ENCODE data around the gene C1RL. TPM values are rescaled to one million over a fixed set of nuclear protein-coding genes. Genes with fewer than 3 reads are reported as not detected.

The C1RL gene
- total RNA-seq, 2 donors from 2014 or later = 32.5 to 46.4 TPM

- peaks cover 50% of the 10 kb centered on the region for H3K4me1 Mint-ChIP-seq
- Histone ChIP-seq H3K36me3 (ENCODE audit: control insufficient read depth, insufficient read depth, low read length) (no peaks in the 10 kb centered on the region), H3K9me3 (ENCODE audit: control insufficient read depth, low read length) (no peaks in the 10 kb centered on the region), H3K9ac (ENCODE audit: extremely low read depth, low read length, poor library complexity, severe bottlenecking) (no peak overlapping the region), H3K4me1 (ENCODE audit: control insufficient read depth, insufficient read depth, low read length) (peaks cover 14% of the 10 kb centered on the region), H3K27ac (ENCODE audit: low read depth, low read length) (no peak overlapping the region), H3K4me3 (ENCODE audit: low read length) (no peak overlapping the region), H3K27me3 (ENCODE audit: control insufficient read depth, insufficient read depth, low read length, poor library complexity, severe bottlenecking) (no peaks in the 10 kb centered on the region)
- peaks cover 18% of the 10 kb centered on the region for H3K36me3 Mint-ChIP-seq (ENCODE audit: low read depth)
- no peaks in the 10 kb centered on the region for H3K9me3 Mint-ChIP-seq
- H3K27ac Mint-ChIP-seq = peak overlapping the region; percentile 14
- no peak for DNase-seq
- H3K4me3 Mint-ChIP-seq = no peak overlapping the region
- H3K27me3 Mint-ChIP-seq (ENCODE audit: insufficient read depth) = no peaks in the 10 kb centered on the region
- no peak for TF ChIP-seq CTCF (conservative IDR thresholded peaks at IDR 0.05)
- WGBS, 2 experiments (ENCODE audit: insufficient coverage in 1 of 2, insufficient read length in 1 of 2) = 82 to 90% methylated on average over 3 of the region's 4 CpGs
Observed at GRCh38 chr12:7125632-7126227, 16.7 kb upstream of the C1RL start.

GRCh38 chr12:7123806-7124522 lies 14.9 kb upstream of the C1RL start:
- peaks cover 18% of the 10 kb centered on the region for H3K36me3 Mint-ChIP-seq (ENCODE audit: low read depth)
- no peak overlapping the region for H3K27ac ChIP-seq (ENCODE audit: low read depth, low read length)
- peak overlapping the region; percentile 25 for H3K4me3 Mint-ChIP-seq
- H3K27me3 ChIP-seq (ENCODE audit: control insufficient read depth, insufficient read depth, low read length, poor library complexity, severe bottlenecking) = no peaks in the 10 kb centered on the region
- no peak for TF ChIP-seq CTCF (conservative IDR thresholded peaks at IDR 0.05)
- H3K9me3 Mint-ChIP-seq = no peaks in the 10 kb centered on the region
- peak overlapping the region; percentile 48 for H3K27ac Mint-ChIP-seq
- no peaks in the 10 kb centered on the region for H3K27me3 Mint-ChIP-seq (ENCODE audit: insufficient read depth)
- H3K36me3 ChIP-seq (ENCODE audit: control insufficient read depth, insufficient read depth, low read length) = no peaks in the 10 kb centered on the region
- no peak overlapping the region for H3K4me3 ChIP-seq (ENCODE audit: low read length)
- no peaks in the 10 kb centered on the region for H3K9me3 ChIP-seq (ENCODE audit: control insufficient read depth, low read length)
- H3K9ac ChIP-seq (ENCODE audit: extremely low read depth, low read length, poor library complexity, severe bottlenecking) = no peak overlapping the region
- H3K4me1 Mint-ChIP-seq = peaks cover 46% of the 10 kb centered on the region
- 89% methylated on average over 1 to 9 of the region's 11 CpGs for WGBS, 2 experiments (ENCODE audit: insufficient coverage in 1 of 2, insufficient read length in 1 of 2)
- peaks cover 9% of the 10 kb centered on the region for H3K4me1 ChIP-seq (ENCODE audit: control insufficient read depth, insufficient read depth, low read length)
- no peak for DNase-seq

GRCh38 chr12:7122811-7123769 lies 14.1 kb upstream of the C1RL start:
- DNase-seq = no peak
- peaks cover 18% of the 10 kb centered on the region for H3K36me3 Mint-ChIP-seq (ENCODE audit: low read depth)
- H3K27me3 ChIP-seq (ENCODE audit: control insufficient read depth, insufficient read depth, low read length, poor library complexity, severe bottlenecking) = no peaks in the 10 kb centered on the region
- H3K9me3 ChIP-seq (ENCODE audit: control insufficient read depth, low read length) = no peaks in the 10 kb centered on the region
- no peak overlapping the region for H3K4me3 ChIP-seq (ENCODE audit: low read length)
- TF ChIP-seq CTCF (conservative IDR thresholded peaks at IDR 0.05) = no peak
- H3K27ac ChIP-seq (ENCODE audit: low read depth, low read length) = no peak overlapping the region
- H3K9ac ChIP-seq (ENCODE audit: extremely low read depth, low read length, poor library complexity, severe bottlenecking) = no peak overlapping the region
- 93 to 97% methylated on average over 5 to 7 of the region's 7 CpGs for WGBS, 2 experiments (ENCODE audit: insufficient coverage in 1 of 2, insufficient read length in 1 of 2)
- peaks cover 37% of the 10 kb centered on the region for H3K4me1 Mint-ChIP-seq
- peak overlapping the region; percentile 25 for H3K4me3 Mint-ChIP-seq
- H3K27me3 Mint-ChIP-seq (ENCODE audit: insufficient read depth) = no peaks in the 10 kb centered on the region
- no peaks in the 10 kb centered on the region for H3K9me3 Mint-ChIP-seq
- no peaks in the 10 kb centered on the region for H3K36me3 ChIP-seq (ENCODE audit: control insufficient read depth, insufficient read depth, low read length)
- H3K4me1 ChIP-seq (ENCODE audit: control insufficient read depth, insufficient read depth, low read length) = peaks cover 4% of the 10 kb centered on the region
- H3K27ac Mint-ChIP-seq = peak overlapping the region; percentile 54
